Activated CD8-positive, alpha-beta memory T cell treated with anti-CD3 and anti-CD28 coated beads for 24 hours (primary cell): ENCODE measurements around the gene SLC12A8.
"Not testable (repeated sequence)": the region's sequence is repeated elsewhere in the genome, so short reads cannot be mapped to it uniquely, and the experiment has no call there.

Source experiments
- DNase-seq: peaks from one replicate; pipeline ENCODE4 v3.0.0-alpha.2; 2020

The SLC12A8 gene

GRCh38 chr3:125108833-125109535 is 103.6 kb downstream of the SLC12A8 start:
- DNase-seq = no peak

DNA sequence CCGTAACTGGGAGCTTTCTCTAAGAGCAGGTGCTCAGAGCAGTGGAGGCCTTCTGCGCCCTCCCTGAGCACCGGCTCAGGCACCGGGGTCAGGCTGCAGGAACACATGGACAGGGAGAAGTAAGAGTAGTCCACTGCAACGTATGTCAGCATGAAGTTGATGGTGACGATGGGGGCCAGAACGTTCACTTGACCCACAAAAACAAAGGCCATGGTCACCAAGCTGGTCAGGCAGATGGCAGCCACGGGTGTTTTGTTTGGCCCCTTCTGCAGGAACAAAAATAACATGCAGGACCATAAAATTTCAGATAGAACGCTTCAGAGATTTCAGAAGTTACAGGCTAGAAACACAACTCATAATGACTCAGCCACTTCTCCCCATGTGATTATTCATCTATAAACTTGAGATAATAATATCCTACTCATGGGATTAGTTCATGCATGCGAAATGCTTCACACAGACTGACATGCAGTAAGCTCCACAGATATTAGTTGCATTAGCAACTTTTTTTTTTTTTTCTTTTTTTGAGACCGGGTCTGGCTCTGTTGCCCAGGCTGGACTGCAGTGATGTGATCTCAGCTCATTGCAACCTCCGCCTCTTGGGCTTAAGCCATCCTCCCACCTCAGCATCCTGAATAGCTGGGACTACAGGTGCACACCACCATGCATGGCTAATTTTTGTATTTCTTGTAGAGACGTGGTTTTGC is 104.5 kb downstream of the SLC12A8 start:
- DNase-seq = no peak

DNA sequence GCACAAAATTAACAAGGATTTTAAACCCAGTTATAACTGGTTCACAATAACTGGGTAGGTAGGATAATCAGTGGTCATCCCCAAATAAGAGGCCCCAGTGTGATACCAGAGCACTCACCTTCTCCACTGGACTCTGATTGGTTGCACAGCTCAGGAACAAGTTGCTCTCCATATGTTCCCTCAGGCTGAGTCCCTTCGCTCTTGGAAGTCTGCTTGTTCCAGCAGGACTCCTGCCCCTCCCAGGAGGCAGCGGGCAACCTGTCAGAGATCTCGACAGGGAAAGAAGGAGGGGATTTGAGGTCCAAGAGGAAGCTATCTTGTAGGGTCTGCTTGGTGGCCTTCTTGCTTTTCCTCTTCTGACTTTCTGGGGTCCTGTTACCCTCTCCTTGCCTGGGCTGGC is 105.2 kb downstream of the SLC12A8 start:
- DNase-seq = no peak

DNA sequence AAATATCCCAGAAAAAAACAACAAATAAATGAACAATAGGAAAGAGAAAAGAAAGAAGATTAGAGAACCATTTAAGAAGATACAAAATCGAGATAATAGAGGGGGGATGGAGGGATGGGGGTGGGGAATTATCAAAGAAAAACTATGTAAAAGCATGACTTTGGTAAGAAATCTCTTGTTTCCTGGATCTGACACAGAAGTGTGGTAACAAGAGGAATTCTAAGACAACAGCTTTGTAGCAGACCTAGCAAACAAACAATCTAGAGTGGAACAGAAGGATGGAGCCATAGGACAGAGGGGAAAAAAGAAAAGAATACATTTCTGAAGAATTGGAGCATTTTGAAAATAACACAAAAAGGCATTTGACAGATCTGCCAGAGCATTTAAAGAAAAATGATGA is 107.4 kb downstream of the SLC12A8 start:
- DNase-seq = no peak

DNA sequence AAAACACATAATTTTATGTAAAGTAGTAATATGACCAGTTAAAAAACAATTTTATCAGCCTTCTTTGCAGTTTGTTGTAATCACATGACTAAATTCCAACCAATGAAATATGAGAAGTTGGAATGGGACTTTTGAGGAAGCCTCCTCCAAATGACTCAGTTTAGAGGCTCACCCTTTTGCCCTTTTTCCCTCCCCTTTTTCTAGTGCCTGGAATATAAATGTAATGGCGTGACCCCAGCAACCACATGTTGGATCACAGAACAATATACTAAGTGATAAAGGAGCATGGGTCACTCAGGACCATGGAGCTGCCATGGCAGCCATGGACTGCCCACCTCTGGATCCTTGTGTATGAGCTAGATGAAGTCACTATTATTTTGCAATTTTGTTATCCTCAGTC is 107.9 kb downstream of the SLC12A8 start:
- no peak for DNase-seq

DNA sequence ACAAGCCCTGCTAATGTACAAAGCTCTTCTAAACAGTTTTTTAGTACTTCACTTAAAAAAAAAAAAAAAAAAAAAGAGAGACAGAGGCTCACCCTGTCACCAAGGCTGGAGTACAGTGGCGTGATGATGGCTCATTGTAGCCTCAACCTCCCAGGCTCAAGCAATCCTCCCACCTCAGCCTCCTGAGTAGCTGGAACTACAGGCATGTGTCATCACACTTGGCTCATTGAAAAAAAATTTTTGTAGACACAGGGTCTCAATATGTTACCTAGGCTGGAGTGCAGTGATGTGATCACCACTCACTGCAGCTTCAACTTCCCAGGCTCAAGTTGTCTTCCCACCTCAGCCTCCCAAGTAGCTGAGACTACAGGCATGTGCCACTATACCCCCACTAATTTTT is 109.1 kb downstream of the SLC12A8 start:
- DNase-seq = no peak

DNA sequence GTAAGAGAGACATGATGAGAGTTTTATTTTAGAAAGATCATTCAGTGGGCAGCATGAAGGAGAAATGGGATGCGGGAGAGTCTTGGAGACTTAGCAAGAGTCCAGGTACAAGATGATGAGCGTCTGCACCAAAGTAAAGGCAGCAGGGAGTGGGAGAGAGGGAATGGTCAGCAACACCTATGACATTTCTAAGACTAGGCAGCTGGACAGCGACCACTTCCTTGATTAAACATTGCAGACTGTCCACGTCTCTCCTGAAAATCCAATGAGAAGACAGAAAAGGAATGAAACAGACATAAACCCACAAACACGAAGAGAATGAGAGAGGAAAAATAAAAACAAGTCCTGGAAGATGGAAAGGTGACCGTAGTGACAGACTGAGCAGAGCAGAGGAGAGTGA is 110.1 kb downstream of the SLC12A8 start:
- no peak for DNase-seq

DNA sequence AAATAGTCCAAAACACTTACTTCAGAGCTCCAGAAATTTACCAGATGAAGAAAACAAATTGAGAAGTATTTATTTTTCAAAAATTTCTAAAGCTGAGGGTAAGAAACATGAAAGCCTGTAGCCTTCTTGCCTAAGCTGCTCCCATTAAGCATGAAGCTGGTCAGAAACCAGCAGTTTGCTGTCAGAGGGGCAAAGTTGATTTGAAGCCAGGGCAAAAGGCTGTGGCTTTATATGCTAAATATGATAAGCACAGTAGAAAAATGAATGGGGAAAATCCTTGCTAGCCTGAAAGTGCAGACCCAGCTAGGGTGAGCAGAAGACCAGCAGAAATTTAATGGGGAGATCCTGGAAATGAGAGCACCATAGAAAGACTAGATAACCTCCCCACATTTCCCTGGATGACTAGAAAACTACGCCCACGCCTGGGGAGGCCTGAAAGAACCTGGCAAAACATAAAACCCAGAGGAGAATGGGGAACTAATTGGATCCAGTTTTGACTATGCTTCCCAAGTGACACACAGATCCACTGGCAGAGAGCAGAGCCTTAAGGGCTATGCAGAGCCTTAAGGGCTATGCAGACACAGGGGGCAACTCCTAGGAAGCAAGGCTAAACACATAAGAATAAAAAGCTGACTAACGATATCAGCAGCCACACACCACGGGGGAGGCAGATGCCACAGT is 113.8 kb downstream of the SLC12A8 start:
- no peak for DNase-seq

DNA sequence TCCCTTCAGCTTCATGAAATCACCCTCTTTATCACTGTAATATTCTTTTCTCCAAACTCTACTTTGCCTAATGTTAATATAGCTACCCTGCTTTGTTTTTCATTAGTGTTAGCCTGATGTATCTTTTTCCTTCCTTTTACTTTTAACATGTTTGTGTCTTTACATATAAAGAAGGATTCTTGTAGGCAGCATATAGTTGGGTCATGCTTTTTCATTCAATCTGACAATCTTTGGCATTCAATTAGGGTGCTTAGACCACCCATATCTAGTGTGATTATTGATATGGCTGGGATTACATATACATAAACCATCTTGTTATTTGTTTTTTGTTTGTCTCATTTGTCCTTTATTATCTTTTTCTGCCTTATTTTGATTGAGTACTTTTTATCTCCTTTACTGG is 121.9 kb downstream of the SLC12A8 start:
- DNase-seq = no peak

- no peak for DNase-seq
These were observed 124.7 kb downstream of the SLC12A8 start for GRCh38 chr3:125087768-125088391.

DNA sequence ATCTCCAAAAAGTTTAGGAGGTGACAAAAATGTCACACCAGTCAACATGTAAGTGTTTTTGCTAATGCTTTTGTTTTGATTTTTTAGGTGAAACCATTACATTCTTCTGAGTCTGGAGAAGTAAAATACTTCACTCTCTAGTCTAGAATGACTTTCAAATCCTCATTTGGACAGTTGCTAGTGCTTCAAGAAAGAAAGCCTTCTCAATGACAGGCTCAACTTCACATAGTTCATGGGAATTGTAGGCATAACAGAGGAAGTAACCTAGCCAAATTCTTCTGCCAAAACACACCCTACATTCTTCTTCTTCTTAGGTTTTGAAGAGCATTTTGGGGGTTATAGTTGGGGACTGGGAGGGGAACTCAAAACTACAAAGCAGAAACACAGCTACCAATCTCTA is 127.4 kb downstream of the SLC12A8 start:
- DNase-seq = no peak

GRCh38 chr3:125083776-125084175 is 128.8 kb downstream of the SLC12A8 start:
- no peak for DNase-seq

- DNase-seq = not testable (repeated sequence)
These were observed 130.2 kb downstream of the SLC12A8 start for GRCh38 chr3:125082339-125082738.

- DNase-seq = no peak
These were observed 132.5 kb downstream of the SLC12A8 start for GRCh38 chr3:125080077-125080476.

DNA sequence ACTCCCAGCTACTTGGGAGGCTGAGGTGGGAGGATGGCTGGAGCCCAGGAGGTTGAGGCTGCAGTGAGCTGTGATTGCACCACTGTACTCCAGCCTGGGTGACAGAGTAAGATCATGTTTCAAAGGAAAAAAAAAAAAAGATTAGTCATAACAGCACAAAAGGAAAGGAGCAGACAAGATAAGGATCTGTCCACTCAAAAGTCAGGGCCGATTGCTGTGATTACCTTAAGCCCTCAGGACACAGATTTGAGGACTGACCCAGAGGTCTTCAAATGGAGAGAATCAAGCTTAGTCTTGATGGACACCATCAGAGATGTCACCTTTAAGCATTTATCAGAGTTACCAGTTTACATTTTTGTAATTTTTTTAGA is 132.9 kb downstream of the SLC12A8 start:
- DNase-seq = no peak

GRCh38 chr3:125078951-125079674 is 133.4 kb downstream of the SLC12A8 start:
- DNase-seq = no peak

DNA sequence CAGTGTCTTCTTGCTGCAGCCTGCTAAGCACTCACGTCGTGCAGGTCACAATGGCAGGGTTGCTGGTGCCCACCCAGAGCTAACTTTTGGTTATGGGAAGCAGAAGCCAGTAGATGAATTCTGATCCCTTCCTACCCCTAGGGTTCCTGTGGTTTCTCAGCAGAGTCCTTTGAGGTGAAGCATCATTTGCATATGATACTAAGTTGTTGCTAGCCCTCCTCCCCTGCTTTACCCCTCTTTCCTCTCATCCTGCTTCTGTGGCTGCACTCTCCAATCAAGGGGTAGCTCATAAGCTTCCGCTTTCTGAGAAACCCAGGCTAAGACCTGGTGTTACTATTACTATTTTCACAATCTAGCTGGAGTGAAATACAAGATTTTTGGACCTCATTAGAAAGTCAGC is 134.7 kb downstream of the SLC12A8 start:
- no peak for DNase-seq

GRCh38 chr3:125076464-125076863 is 136.1 kb downstream of the SLC12A8 start:
- DNase-seq = no peak

GRCh38 chr3:125075738-125076137 is 136.8 kb downstream of the SLC12A8 start:
- no peak for DNase-seq

DNA sequence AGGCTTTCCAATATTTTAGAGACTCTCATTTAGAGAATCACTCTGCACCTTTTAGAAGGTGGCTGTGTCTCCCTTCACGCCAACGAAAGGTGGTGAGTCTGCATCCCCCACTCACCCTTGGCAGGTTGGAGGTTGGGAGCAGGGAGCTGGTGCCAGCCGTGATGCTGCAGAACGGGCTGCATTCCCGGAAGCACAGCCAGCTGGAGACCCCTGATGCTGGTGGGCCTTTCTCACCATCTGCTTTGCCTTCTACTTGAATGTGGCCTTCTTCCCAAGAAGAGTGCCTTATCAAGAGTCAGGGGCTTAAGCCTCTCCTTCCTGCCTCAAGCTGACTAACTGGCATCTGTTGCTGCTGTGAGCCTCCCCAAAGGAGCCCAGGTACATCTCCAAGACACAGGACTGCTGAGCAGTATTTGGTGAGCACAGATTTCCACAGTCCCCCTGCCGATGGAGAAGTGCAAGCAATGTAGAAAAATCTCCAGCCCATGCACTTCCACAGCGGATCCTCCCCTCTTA is 139.1 kb downstream of the SLC12A8 start:
- no peak for DNase-seq

DNA sequence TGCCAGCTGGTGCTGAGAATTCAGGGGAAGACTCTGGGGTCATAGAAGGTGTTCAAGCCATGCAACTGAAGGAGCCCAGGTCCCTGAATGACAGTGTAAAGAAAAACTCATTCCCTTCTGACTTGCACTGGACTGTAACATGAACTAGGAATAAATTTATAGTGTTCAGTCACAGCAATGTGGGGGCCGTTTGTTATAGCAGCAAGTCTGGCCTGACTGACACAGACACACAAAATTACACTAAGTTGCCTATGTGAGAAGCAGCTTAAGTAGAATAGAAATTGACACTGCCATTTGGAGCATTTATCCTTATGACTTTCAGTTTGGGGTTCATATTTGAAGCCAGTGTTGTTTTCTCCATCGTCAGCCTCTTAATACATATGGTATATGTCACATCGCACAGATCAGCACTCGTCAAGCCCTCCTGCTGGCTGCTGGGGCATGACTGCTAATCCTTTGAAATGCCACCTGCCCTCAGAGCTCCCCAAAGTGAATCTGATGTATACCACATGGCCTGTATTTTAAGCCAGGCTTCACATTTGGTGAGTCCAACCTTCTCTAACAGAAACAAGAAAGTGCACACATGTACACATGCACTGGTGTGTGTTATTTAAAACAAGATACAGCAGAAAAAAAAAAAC is 139.7 kb downstream of the SLC12A8 start:
- no peak for DNase-seq

GRCh38 chr3:125072301-125072700 is 140.2 kb downstream of the SLC12A8 start:
- DNase-seq = no peak
